OCI-LY7 (cell line): ENCODE data around the gene CD300A. TPM values are rescaled to one million over a fixed set of nuclear protein-coding genes. Genes with fewer than 3 reads are reported as not detected.

Source experiments
- BruUV-seq: library from RNA; stranded (reverse); fragments of 400-500 nt; replicated peaks from 2 replicates; lab custom pipeline; 2021; lab: Mats Ljungman, UMichigan
- CTCF ChIA-PET: fragments of 300-600 bp; sonication (Branson Sonifier 250); formaldehyde crosslinking; loops from one replicate; lab custom pipeline; 2022; ENCODE audit warnings: antibody characterized with exemption; ENCODE audit not compliant: unreplicated experiment; lab: Charles Lee
- POLR2A ChIA-PET: fragments of 300-600 bp; sonication (Branson Sonifier 250); formaldehyde crosslinking; loops from one replicate; lab custom pipeline; 2022; ENCODE audit warnings: antibody characterized with exemption; lab: Charles Lee
- DNase-seq: peaks from one replicate; pipeline ENCODE4 v3.0.0-alpha.2; 2015; ENCODE audit warnings: low spot score
- H2AFZ ChIP-seq: fragments of 200-600 bp; sonication (generic), shearing (Covaris generic); 2 replicates; pipeline ENCODE4 v1.6.1; 2014; ENCODE audit warnings: mild to moderate bottlenecking, antibody characterized with exemption, low read length, moderate library complexity
- H3K27ac ChIP-seq: fragments of 200-600 bp; sonication (generic); 2 replicates; pipeline ENCODE4 v1.5.1; 2014; ENCODE audit warnings: mixed run types, low read depth, mild to moderate bottlenecking, moderate library complexity, low read length, inconsistent platforms; ENCODE audit not compliant: poor library complexity, severe bottlenecking
- H3K36me3 ChIP-seq: fragments of 200-600 bp; sonication (generic); 2 replicates; pipeline ENCODE4 v1.6.1; 2014; ENCODE audit warnings: mild to moderate bottlenecking, antibody characterized with exemption, low read length, moderate library complexity, mixed read lengths; ENCODE audit not compliant: insufficient read depth
- H3K4me1 ChIP-seq: fragments of 200-600 bp; sonication (generic); 2 replicates; pipeline ENCODE4 v1.5.1; 2014; ENCODE audit warnings: mild to moderate bottlenecking, low read length; ENCODE audit not compliant: insufficient read depth, poor library complexity, severe bottlenecking
- H3K4me2 ChIP-seq: fragments of 200-600 bp; sonication (generic); 2 replicates; pipeline ENCODE4 v1.6.1; 2014; ENCODE audit warnings: mild to moderate bottlenecking, low read length
- H3K4me3 ChIP-seq: fragments of 200-600 bp; sonication (generic); 2 replicates; pipeline ENCODE4 v1.5.1; 2014; ENCODE audit warnings: mild to moderate bottlenecking, low read depth, low read length; ENCODE audit not compliant: poor library complexity, severe bottlenecking
- H3K79me2 ChIP-seq: fragments of 200-600 bp; sonication (generic); 2 replicates; pipeline ENCODE4 v1.6.1; 2016; ENCODE audit warnings: low read depth, mild to moderate bottlenecking, low read length, moderate library complexity, mixed read lengths; ENCODE audit not compliant: insufficient read depth
- H3K9me2 ChIP-seq: fragments of 200-600 bp; sonication (generic); 2 replicates; pipeline ENCODE4 v1.6.1; 2016; ENCODE audit warnings: mild to moderate bottlenecking, low read length, mixed read lengths; ENCODE audit not compliant: insufficient read depth
- H3K9me3 ChIP-seq: fragments of 200-600 bp; sonication (generic); 2 replicates; pipeline ENCODE4 v1.6.1; 2014; ENCODE audit warnings: mild to moderate bottlenecking, mixed run types, low read length, mixed read lengths
- H4K20me1 ChIP-seq: fragments of 200-600 bp; sonication (generic); 2 replicates; pipeline ENCODE4 v1.6.1; 2014; ENCODE audit warnings: mild to moderate bottlenecking, antibody characterized with exemption, low read length, moderate library complexity, mixed read lengths; ENCODE audit not compliant: insufficient read depth
- CTCF ChIP-seq: fragments of 200-600 bp; sonication (generic); conservative IDR thresholded peaks from 2 replicates; pipeline ENCODE4 v1.5.1; 2014; ENCODE audit warnings: mild to moderate bottlenecking, antibody characterized with exemption, low read length, moderate library complexity, mixed read lengths
- EZH2phosphoT487 ChIP-seq: fragments of 200-600 bp; sonication (generic); IDR thresholded peaks from 2 replicates; pipeline ENCODE4 v1.6.1; 2018; ENCODE audit warnings: low read depth, borderline replicate concordance, mild to moderate bottlenecking, mixed run types, antibody characterized with exemption, low read length, moderate library complexity, mixed read lengths
- intact Hi-C: fragments of 100-400 bp; cut with micrococcal nuclease; formaldehyde crosslinking; loops from one replicate; pipeline ENCODE4 v1.10.0; 2022; ENCODE audit not compliant: unreplicated experiment
- total RNA-seq, 2 experiments: library from RNA; depleted of rRNA in 1 of 2; stranded (reverse); fragments of >200 nt in 1 of 2; shearing (Covaris generic) in 1 of 2; gene quantifications; 2 replicates each; pipeline ENCODE4 v1.2.3, GENCODE V29; 2014 to 2022

CD300A gene
- total RNA-seq, 2 experiments from 2014 or later, result 3.5 to 6.7 TPM

GRCh38 chr17:74433421-74434121 is 32.9 kb upstream of the CD300A start:
- Histone ChIP-seq H3K4me3 (no peak overlapping the region), H4K20me1 (no peaks in the 10 kb centered on the region), H3K9me2 (no peaks in the 10 kb centered on the region), H3K9me3 (no peaks in the 10 kb centered on the region), H3K36me3 (no peaks in the 10 kb centered on the region), H3K27ac (no peak overlapping the region), H3K79me2 (no peaks in the 10 kb centered on the region), H3K4me2 (no peak overlapping the region), H3K4me1 (no peaks in the 10 kb centered on the region), H2AFZ (no peak overlapping the region)
- no peak for TF ChIP-seq EZH2phosphoT487
- TF ChIP-seq CTCF, result peak; percentile 54
- no TSS peak for BruUV-seq
- ChIA-PET CTCF (interaction anchor here (0.6 to 1.1 kb wide), 3 partner anchors 17 to 54 kb away, joined by 4 to 12 read pairs (median 9); no protein-coding TSS in a partner anchor), POLR2A (no interaction called here)
- intact Hi-C loops, result no loop called here
- DNase-seq, result no peak

- intact Hi-C loops, result loop anchor here (5.0 kb wide), 1 partner anchor 301 kb away; the partner anchor contains the start of gene RAB37
- no peaks in the 10 kb centered on the region for H4K20me1 ChIP-seq
- no TSS peak for BruUV-seq
- no peak overlapping the region for H2AFZ ChIP-seq
- no peaks in the 10 kb centered on the region for H3K36me3 ChIP-seq
- CTCF ChIA-PET, result interaction anchor here (0.8 kb wide), 1 partner anchor 56 kb away, joined by 3 read pairs; no protein-coding TSS in a partner anchor
- H3K9me3 ChIP-seq, result no peaks in the 10 kb centered on the region
- H3K4me1 ChIP-seq, result no peaks in the 10 kb centered on the region
- no peaks in the 10 kb centered on the region for H3K9me2 ChIP-seq
- no peak overlapping the region for H3K27ac ChIP-seq
- no peak for TF ChIP-seq CTCF
- no peak for TF ChIP-seq EZH2phosphoT487
- no peak overlapping the region for H3K4me3 ChIP-seq
- H3K4me2 ChIP-seq, result no peak overlapping the region
- POLR2A ChIA-PET, result no interaction called here
- H3K79me2 ChIP-seq, result no peaks in the 10 kb centered on the region
- DNase-seq, result no peak
Observed at GRCh38 chr17:74435775-74436359, 30.6 kb upstream of the CD300A start.
